Bladder microvascular endothelial cell (primary cell): Measurements from ENCODE around the gene ALDH3A2. TPM values are rescaled to one million over a fixed set of nuclear protein-coding genes. Genes with fewer than 3 reads are reported as not detected.

Source experiments
- total RNA-seq: library from RNA; depleted of rRNA; stranded (reverse); fragments of >200 nt; gene quantifications from 2 replicates; pipeline ENCODE4 v1.2.3, GENCODE V29; 2014

ALDH3A2 gene
- total RNA-seq: 20.7 and 57.2 TPM in 2 replicates

GRCh38 chr17:19648475-19649273 is at the start of gene ALDH3A2:
Gene ALDH3A2, plus strand, starts transcription at chr17:19648751. Its CDS starts 221 bp downstream, at chr17:19648972.

DNA sequence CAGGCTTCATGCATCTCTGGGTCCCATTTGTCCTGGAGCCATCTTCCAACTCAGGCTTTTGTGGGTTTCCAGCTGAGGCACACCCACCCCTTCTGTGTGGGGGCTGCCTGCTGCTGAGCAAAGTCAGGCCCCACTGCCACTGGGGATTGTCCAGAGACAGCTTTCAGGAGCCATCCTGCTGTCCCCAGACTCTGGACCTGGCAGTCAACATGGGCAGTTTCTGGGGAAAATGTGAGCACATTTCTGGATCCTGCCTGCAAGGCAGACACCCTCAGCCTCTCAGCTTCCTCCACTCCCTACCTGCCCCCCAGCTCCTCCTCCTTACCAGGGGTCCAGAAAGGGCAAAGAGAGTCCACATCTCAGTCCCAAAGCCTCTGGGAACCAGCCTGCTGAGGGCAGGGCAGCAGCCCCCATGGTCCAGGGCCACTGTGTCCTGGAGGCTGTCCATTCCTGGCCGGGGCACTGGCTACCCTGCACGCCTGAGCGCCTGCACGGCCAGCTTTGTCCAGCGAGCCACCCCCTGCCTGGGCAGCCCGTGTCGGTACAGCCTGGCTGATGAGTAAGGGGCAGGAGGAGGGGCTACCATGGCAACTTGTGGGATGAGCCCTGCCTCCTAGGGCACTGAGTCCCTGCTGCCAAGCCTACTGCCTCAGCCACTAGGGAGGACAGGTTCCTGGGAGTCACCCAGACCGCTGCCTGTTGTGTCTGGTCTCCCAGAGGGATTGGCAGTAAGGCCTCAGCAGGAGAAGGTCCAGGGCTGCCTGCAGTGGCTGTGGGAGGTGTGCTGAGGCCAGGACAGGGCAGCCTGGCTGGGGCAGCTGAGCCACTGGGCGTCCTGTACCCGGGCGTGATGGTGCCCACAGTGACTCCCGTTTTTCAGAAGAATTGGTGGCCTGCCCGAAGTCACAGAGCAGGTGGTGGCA is 67.8 kb downstream of the ALDH3A2 start, which contains the start of gene SLC47A2:
TSS of gene SLC47A2 (minus strand) at position 477 of the 923 bp plus-strand sequence. CDS start at position 448, 29 bp downstream.

Other genes with a start within 250 kb of the ALDH3A2 start
- gene RNF112, start 237.5 kb upstream of the ALDH3A2 start, total RNA-seq: 0.25 TPM in 1 of 2 replicates, not detected in the other
- 0.49 and 1.4 TPM in 2 replicates for gene SLC47A1, start 114.9 kb upstream of the ALDH3A2 start, total RNA-seq
- gene SLC47A2, start 67.8 kb downstream of the ALDH3A2 start, total RNA-seq: not detected in 2 replicates
- 0.38 and 0.65 TPM in 2 replicates for gene ALDH3A1, start 99.5 kb downstream of the ALDH3A2 start, total RNA-seq
- 21.0 and 26.7 TPM in 2 replicates for gene ULK2, start 219.2 kb downstream of the ALDH3A2 start, total RNA-seq